GM19239 (cell line): ENCODE results near the gene WDR93.

Source experiments
- DNase-seq: peaks from one replicate; pipeline ENCODE4 v3.0.0; 2011; ENCODE audit warnings: low spot score; ENCODE audit not compliant: insufficient read length
- FAIRE-seq: peaks from 2 replicates; lab custom pipeline; 2011; peaks lifted over from hg19 to GRCh38; lab: Jason Lieb, UNC

WDR93 gene

DNA sequence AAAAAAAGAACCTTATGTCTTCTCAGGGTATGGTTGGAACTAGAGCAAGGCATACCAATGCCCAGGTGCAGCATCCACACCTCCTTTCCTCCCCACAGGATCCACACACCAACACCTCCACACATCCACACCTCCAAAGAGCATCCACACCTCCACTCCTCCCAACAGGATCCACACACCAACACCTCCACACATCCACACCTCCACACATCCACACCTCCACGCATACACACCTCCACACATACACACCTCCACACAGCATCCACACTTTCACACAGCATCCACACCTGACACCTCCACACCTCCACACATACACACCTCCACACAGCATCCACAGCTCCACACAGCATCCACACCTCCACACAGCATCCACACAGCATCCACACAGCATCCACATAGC lies 55.2 kb downstream of the WDR93 start:
- DNase-seq = no peak
- FAIRE-seq = no peak

DNA sequence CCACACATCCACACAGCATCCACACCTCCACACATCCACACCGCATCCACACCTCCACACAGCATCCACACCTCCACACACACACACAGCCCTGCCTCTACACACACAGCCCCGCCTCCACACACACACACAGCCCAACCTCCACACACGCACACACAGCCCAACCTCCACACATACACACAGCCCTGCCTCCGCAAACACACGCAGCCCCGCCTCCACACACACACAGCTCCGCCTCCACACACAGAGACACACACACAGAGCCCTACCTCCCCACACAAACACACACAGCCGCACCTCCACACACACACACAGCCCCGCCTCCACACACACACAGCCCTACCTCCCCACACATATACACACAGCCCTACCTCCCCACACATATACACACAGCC lies 55.8 kb downstream of the WDR93 start:
- FAIRE-seq (no peak), DNase-seq (no peak)

DNA sequence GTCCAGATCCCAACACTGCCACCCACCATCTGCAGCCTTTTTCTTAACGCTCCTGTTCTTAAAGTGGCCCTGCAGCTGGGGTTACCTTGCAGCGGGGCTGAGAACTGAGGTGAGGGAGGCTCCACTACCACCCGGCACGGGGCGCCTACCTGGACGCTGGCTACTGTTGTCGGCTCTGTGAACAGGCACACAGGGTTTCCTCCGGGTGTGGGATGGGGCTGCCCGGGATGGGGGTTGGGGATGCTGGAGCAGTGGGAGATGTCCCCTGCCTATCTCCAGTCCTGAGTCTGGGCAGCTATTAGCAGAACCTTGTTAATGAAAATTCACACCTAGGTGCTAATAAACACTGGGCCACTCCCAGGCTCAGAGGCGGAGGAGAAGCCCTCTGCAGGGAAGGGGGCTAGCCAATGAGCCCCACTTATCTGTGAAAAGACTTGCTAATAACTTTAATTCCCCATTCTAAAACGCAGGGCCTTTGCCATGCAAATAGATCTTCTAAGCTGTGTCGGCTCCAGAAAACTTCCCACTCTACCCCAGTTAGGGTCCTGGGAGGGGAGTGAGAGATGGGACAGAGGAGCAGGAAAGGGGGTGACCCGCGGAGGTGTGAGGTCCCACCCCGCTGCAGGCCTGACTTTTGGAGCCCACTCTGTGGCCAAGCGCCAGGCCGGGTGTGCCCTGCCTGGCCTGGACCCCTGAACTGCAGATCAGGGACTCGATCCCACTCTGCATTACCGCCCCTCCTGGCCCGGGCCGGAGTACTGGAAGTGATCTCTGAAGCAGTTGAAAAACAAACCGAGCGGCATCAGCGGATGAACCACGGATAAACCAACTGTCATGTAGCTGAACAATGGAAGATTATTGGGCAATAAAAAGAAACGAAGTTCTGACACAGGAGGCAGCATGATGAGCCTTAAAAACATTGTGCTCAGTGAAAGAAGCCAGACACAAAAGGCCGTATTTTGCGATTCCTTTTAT lies 57.4 kb downstream of the WDR93 start:
- no peak for FAIRE-seq
- DNase-seq = no peak

DNA sequence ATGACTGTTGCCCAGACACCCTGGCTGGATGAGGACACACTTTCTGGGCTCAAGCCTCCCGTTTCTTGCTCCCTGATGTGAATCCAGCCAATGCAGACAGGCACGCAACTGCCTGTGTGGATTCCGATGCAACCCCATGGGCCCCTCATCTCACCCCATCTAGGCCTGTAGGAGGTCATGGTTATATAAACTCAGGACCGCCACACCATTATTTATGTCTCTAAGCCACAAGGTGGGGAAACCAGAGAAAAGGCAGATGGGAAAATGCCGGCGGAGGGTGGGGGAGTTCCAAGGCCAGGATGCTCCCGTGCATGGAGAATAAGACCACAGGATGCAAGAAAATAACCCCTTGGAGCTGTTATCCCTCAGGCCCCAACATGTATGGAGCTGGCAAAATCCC lies 58.4 kb downstream of the WDR93 start:
- FAIRE-seq (no peak), DNase-seq (no peak)

DNA sequence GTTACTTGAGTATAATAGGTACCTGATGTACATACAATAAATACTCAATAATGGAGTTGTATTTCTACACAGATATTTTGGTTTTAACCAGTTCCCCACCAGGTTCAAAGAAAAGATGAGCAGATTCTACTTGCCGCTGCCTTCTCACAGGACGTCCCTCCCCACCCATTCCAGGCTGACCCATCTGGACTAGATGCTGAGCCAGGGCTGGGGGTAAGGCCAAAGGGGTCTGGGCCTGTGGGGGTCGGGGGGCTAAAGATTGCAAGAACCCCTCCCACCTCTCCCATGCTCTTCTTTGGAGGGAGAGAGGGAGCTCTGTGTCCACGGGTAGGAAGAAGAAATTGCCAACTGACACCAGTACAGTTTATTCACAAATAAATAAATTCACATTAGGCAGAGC lies 58.9 kb downstream of the WDR93 start:
- DNase-seq = no peak
- FAIRE-seq = no peak

DNA sequence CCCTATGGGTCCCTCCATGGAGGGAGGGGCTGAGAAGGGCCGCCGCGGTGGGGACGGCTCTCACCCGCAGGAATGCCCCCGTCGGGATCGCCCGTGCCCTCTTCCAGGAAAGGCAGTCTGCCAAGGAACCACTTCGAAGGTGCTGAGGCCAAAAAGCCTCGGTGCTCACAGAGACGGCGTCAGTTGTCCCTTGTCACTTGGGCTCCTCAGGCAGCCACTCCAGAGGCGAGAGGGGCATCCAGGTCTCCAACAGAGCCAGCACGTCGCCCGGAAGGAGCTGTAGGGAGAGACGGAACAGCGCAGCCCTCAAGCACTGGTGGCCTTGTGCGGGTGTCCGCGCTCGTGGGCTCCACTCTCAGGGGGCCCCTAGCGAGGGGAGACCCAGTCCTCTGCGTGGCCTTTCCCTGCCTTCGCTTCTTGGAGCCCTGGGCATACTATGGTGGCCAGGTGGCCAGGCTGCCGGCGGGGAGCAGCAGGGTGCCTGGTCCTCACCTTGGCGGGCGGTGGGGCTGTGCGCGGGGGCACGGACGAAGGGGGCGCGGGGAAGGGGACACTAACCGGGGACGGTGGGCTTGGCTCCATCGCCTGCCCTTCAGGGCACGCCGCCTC lies 59.4 kb downstream of the WDR93 start:
- DNase-seq (peak; percentile 31), FAIRE-seq (no peak)

DNA sequence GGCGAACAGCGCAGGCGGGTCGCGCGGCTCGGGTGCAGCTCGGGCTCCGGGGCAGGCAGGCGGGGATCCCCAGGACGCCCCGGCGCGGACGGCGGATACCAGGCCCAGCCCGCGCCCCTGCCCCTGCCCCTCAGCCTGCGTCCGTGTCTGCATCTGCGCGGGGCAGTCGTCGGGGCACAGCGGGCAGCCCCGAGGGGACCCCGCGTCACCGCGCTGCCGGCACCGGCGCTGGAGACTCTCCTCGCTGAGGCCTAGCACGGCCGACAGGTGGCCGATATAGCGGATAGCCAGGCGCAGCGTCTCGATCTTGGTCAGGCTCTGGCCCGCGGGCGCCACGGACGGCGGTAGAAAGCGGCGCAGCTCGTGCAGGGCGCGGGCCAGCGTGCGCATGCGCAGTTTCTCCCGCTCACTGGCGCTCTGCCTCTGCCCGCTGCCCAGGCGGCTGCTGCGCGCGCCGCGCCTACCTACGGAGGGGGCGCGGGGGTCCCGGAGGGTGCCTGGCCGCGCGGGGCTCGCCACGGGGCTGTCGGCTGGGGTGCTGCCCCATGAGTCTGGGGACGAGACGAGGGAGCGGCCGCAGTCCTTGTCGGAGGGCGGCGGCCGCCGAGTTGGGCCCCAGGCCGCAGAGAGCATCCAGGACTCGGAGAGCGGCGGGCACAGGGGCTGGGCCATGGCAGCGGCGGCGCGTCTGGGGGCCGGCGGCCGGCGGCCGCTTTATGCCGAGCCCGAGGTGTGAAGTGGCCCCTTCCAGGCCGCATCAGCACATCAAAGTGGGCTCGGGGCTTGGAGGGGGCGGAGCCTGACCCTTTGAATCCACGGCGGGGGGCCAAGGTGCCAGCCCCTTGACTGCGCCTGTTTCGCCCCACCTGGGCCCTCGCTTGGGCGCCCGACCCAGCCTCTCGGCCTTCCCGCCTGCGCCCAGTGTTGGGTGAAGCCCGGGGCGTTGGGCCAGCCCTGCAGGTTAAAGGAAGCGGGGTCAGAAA lies 60.2 kb downstream of the WDR93 start, which contains the start of gene MESP1:
Gene MESP1 (minus strand): TSS at position 690 of the 983 bp plus-strand sequence. CDS start 18 bp downstream, at position 672.
- FAIRE-seq (peak; percentile 52), DNase-seq (peak; percentile 97)

DNA sequence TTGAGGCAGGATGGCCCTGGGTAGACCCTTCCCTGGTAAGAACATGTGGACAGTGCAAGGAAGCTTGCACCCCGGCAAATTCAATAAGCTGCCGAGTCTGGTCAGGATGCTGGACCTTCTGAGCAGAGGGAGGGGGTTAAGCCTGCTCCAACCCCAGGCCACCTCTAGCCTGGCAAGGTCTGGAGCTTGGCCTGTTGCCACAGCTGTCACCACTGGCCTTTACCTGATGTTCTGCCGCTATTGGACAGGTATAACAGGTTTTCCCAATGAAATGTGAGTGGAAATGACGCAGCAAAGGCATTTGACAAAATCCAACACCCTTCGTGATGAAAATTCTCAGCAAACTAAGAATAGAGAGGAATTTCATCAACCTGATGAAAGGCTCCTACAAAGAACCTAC lies 61.1 kb downstream of the WDR93 start:
- no peak for DNase-seq
- no peak for FAIRE-seq

DNA sequence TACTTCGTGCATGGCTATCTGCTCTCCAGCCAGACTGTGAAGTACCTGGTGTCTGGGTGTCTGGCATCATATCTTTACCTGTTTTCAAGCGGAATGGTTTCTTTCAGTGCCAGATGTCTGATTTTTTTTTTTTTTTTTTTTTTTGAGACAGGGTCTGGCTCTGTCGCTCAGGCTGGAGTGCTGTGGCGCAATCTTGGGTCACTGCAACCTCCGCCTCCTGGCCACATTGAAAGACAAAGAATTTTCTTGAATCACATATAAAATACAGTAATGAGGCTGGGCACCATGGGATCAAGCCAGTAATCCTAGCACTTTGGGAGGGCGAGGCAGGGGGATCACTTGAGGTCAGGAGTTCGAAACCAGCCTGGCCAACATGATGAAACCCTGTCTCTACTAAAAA lies 63.2 kb downstream of the WDR93 start:
- DNase-seq = no peak

DNA sequence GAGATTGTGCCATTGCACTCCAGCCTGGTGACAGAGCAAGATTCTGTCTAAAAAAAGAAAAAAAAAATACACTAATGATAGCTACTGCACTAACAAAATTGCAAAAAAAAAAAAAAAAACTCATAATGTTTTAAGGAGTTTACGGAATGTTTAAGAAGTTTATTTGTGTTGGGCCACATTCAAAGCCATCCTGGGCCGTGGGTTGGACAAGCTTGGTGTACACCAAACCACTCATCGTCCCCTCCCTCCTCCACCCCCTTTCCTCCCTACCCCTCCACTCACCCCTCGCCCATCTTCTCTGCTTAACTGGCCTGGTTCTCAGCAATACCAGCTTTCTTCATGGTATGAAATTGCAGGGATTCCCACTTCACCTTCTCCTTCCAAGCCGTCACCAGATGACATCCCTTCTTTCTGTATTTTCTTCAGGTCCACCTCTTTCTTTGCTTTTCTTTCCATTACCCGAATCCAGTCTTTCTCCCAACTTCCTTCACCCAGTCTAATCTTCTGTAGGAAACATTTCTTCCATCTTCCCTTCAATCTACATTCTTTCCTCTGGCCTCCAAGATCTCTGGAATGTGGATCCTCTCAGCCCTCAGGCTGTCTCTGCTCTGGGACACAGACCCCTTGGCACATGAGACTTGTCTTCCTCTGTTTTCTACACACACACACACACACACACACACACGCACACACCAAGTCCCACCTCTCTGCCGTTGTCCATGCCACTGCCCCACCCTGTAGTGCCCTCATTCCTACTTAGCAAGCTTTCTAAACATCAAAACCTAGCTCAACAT lies 63.9 kb downstream of the WDR93 start:
- no peak for FAIRE-seq
- no peak for DNase-seq

More for the DNA sequence above, 63.2 kb downstream of the WDR93 start:
- no peak for FAIRE-seq

DNA sequence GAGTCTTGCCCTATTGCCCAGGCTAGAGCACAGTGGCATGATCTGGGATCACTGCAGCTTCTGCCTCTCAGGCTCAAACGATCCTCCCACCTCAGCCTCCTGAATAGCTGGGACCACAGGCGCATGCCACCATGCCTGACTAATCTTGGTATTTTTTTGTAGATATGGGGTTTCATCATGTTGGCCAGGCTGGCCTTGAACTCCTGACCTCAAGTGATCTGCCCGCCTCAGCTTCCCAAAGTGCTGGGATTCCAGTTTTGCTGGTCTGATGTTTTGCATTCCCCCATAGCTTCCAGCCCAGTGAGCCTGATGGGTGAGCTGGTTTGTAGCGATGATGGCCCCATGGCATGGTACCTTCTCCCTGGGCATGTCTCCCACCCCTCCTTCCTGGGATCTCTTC lies 65.1 kb downstream of the WDR93 start:
- DNase-seq (no peak), FAIRE-seq (no peak)

DNA sequence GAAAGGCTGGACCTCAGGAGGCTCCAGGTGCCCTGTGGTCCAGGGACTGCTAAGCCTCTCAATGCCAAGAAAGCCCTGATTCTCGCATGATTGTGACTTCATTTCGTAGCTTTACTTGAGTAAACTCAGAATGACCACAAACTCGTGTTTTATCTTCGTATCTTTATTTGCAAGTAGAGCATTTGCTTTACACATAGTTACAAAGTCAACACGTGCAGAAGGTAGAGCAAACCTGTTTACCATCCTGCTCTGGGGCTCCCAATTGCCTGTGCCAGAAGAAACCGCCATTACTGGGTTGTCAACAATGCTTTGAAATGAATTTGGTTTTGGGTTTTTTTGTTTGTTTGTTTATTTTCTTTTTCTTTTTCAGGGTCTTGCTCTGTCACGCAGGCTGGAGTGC lies 66.3 kb downstream of the WDR93 start:
- FAIRE-seq = no peak

DNA sequence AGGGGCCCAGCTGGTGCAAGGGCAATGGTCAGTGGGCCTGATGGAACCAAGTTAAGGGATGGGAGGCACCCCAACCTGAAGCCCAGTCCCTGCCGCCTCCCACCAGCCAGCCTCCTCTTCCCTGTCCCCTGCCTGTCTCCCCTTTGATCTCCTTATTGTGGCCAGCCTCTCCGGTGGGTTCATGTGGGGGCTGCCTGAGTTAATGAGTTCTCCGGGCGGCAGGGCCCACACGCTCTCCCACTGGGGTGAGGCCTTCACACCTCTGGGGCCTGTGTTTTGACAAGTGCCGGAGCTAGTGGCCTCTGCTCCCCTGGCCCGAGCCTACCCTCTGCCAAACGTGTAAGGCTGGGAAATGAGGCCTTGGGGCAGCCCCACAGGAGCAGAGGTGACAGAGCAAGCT lies 67.7 kb downstream of the WDR93 start:
- no peak for FAIRE-seq
- no peak for DNase-seq

More for the DNA sequence above, 66.3 kb downstream of the WDR93 start:
- DNase-seq = no peak

DNA sequence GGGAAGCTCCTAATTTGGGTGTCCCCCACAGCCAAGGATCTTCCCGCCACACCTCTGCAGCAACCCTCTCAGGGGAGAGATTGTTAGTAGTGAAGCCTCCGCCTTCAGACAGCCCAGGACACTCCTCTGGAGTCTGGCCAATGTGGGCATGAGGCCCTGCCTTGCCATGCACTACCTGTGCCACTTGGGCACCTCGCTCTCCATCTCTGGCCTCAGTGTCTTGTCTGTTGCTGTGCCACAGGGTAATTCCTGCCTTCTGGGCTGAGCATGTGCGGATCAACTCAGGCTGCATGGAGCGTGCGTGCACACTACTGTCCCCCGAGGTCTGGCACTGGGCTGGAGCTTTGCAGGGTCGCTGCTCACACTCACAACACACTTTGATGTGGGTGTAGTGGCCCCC lies 68.4 kb downstream of the WDR93 start:
- no peak for FAIRE-seq
- DNase-seq = no peak

DNA sequence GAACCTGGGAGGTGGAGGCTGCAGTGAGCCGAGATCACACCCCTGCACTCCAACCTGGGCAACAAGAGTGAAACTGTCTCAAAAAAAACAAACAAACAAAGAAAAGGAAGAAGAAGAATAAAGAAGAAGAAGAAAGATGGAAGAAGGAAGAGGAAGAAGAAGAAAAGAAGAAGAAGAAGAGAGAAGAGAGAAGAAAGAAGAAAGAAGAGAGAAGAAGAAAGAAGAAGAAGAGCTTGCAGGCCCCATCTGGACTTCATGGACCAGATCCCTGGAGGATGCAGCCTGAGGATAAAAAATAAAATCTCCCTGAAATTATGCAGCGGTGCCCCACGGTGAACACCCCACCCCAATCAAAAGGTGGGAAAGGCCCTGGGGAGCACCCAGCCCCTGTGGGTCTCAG lies 69.2 kb downstream of the WDR93 start:
- DNase-seq (no peak), FAIRE-seq (no peak)

DNA sequence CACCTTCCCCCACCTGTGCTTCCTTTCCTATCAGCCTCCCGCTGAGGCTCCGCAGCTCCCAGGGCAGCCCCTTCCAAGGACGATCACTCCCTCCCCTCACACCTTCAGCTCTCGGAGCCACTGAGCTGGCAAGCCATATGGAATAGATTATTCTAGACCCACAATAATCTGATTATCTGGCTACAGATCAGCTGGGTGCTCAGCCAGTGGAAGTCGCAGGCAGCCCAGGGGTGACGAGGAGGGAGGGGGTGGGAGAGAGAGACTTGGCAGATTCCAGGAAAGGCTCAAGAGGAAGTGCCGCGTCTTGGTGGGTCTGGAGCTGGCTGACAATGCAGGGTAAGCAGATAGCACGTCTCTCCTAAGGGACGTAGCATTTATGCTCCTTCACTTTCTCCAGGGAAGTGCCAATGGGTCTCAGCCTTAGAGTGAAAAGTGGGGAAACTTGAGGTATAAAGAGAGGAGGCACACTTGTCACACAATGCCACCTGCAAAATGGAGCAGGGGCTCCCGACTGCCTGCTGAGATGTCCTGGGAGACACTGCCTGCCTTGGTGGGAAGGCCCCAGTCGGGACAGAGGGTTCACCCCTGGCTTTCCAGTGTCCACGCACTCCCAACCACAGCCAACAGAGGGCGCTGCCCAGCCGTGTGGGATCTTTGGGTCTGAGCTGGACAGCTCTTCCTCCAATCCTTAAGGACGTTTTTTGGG lies 69.8 kb downstream of the WDR93 start:
- DNase-seq (peak; percentile 82), FAIRE-seq (peak; percentile 84)

DNA sequence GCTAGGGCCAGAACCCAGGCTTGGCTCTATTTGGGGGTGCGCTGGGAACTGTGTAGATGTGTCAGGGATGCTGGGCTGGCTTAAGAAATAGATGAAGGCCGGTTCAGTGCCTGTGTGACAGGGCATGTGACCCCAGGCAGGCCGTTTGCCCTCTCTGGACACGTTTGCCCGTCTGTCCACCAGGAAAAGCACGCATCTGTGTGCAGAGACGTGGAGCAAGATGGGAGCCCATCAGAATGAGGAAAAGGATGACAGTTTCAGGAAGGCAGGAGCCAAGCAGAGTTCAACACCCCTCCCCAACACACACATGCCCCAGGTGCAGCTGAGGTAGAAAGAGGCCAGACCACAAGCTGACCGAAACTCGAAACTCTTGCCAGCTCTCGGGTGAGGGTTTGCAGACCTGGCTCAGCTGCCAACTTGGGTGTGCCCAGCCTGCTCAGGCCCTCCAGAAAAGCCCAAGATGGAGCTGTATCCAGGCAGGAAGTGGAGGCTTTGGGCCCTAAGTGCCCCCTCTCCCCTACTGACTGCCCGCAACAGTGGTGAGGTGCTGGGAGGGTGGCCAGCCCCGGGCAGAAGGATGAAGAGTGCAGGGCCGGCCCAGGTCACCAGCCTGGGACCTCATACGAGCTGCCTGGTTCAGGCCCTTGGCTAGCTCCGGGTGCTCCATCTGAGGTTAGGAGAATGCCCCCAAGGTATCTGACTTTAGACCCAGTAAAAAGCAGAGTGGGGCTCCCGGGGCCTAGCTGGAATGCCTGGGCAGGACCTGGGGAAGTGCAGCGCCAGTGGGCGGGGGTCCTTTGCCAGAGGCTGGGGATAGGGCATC lies 70.6 kb downstream of the WDR93 start:
- DNase-seq (no peak), FAIRE-seq (no peak)

DNA sequence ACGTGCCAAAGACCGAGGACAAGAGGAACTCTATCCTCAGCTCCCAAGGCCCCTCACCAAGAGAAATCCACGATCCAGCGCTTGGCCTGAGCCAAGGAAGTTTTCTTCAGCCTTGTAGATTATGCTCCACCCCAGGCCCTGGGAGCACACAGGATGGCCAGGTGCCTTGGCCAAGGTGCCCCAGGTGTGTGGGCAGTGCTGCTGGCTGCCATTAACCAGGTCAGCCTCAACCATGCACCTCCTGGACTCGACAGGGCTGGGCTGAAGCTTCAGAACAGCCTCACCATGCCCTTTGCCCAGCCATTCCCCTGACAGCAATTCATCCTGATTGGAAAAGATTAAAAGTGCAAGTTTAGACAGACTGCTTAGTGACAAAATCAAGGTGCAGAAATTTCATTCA lies 71.3 kb downstream of the WDR93 start:
- DNase-seq (no peak), FAIRE-seq (no peak)
